Adrenal gland (tissue), 5 donors: ENCODE data around the gene PRELID3B.

ENCODE experiments used
- POLR2A ChIP-seq, 2 donors: fragments of 450-650 bp; IDR thresholded peaks; one replicate each; pipeline ENCODE4 v1.6.1; 2017; ENCODE audit warnings: antibody characterized with exemption in 2 of 2, mild to moderate bottlenecking in 2 of 2, moderate library complexity in 1 of 2
- TF ChIP-seq, protein P1 (sequence below), 6 experiments: fragments of 450-650 bp in 4 of 6; fragments of 200-600 bp in 2 of 6; sonication (generic) in 1 of 6; IDR thresholded peaks; 1 replicate in 5 of 6; 2 replicates in 1 of 6; pipeline versions ENCODE4 v1.5.1 to v1.8.0; 2016 to 2021; ENCODE audit warnings: antibody characterized with exemption in 6 of 6, mild to moderate bottlenecking in 2 of 6, moderate library complexity in 1 of 6
- donor health status: DM: no; HTN: no; CAD: no.

DNA sequence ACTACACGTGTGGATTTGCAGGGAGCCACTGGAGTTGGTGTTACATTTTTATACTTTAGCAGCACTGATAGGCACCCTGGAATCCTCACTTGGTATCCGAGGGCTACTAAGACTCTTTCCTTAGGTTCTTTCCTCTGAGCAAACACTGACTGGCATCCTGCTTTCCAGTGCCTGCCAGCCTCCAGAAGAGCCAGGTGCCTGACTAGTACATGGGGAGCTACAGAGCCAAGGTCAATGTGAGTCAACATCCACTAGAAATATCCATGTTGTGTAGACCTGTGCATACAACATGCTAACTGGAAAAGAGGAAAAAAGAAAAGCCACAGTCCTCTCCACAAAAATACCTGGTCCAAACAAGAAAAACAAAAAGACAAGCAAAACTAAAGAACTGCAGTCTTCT is 17.5 kb downstream of the PRELID3B start:
- TF ChIP-seq, protein P1, sequence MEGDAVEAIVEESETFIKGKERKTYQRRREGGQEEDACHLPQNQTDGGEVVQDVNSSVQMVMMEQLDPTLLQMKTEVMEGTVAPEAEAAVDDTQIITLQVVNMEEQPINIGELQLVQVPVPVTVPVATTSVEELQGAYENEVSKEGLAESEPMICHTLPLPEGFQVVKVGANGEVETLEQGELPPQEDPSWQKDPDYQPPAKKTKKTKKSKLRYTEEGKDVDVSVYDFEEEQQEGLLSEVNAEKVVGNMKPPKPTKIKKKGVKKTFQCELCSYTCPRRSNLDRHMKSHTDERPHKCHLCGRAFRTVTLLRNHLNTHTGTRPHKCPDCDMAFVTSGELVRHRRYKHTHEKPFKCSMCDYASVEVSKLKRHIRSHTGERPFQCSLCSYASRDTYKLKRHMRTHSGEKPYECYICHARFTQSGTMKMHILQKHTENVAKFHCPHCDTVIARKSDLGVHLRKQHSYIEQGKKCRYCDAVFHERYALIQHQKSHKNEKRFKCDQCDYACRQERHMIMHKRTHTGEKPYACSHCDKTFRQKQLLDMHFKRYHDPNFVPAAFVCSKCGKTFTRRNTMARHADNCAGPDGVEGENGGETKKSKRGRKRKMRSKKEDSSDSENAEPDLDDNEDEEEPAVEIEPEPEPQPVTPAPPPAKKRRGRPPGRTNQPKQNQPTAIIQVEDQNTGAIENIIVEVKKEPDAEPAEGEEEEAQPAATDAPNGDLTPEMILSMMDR (IDR thresholded peaks at IDR 0.05), result no peak
- no peak for TF ChIP-seq POLR2A (IDR thresholded peaks at IDR 0.05)
